ENCODE results near the gene CCDC70. TPM values are rescaled to one million over a fixed set of nuclear protein-coding genes. Genes with fewer than 3 reads are reported as not detected.
A peak's percentile ranks its signal among the peaks of the same experiment; 100 is the strongest.

The CCDC70 gene
- total RNA-seq, 6 donors from 2014 or later, result not detected

GRCh38 chr13:51912511-51913225 is 50.9 kb downstream of the CCDC70 start:
- Histone ChIP-seq H3K4me3 (no peak overlapping the region), H3K27me3 (no peaks in the 10 kb centered on the region), H3K27ac (no peak overlapping the region), H3K9me3 (no peaks in the 10 kb centered on the region), H3K36me3 (no peaks in the 10 kb centered on the region), H3K4me1 (no peaks in the 10 kb centered on the region)
- ATAC-seq (ENCODE audit: low FRiP score in 2 of 2) (peak in 1 of 2 donors; percentile 46), DNase-seq (no peak)
- 63 to 67% methylated on average over 11 of the region's 11 CpGs for whole genome bisulfite sequencing, 2 donors
- no peak for TF ChIP-seq POLR2AphosphoS5 (IDR thresholded peaks at IDR 0.05)
- TF ChIP-seq CTCF (IDR thresholded peaks at IDR 0.05), result no peak
- TF ChIP-seq POLR2A (IDR thresholded peaks at IDR 0.05), result no peak
- TF ChIP-seq EP300 (IDR thresholded peaks at IDR 0.05), result no peak

- Histone ChIP-seq H3K4me3 (no peak overlapping the region), H3K36me3 (no peaks in the 10 kb centered on the region), H3K27ac (no peak overlapping the region), H3K9me3 (no peaks in the 10 kb centered on the region), H3K27me3 (no peaks in the 10 kb centered on the region), H3K4me1 (no peaks in the 10 kb centered on the region)
- ATAC-seq (ENCODE audit: low FRiP score in 2 of 2) (no peak), DNase-seq (no peak)
- 62 to 81% methylated on average over 3 to 4 of the region's 4 CpGs for WGBS, 2 donors
- TF ChIP-seq CTCF (IDR thresholded peaks at IDR 0.05) (no peak), POLR2AphosphoS5 (IDR thresholded peaks at IDR 0.05) (no peak), POLR2A (IDR thresholded peaks at IDR 0.05) (no peak), EP300 (IDR thresholded peaks at IDR 0.05) (no peak)
Observed at GRCh38 chr13:51913421-51914136, 51.8 kb downstream of the CCDC70 start.

DNA sequence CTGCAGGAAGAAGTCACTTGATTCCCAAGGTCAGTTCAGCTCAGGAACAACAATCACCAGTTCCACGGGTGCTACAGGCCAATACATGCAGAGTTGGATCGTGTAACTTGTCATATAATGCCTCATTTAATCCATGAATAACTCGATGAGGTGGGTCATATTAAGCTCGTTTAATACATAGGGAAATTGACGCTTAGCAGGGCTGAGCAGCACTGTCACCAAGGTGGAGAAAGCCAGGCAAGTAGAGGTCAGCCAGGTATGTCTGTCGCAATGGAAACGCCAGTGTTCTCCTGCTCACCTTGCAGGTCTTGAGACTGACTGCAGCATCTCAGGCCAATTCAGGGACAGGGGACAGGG is 52.3 kb downstream of the CCDC70 start:
- no peak overlapping the region for H3K4me3 ChIP-seq
- 82 to 90% methylated on average over 7 of the region's 7 CpGs for WGBS, 2 donors
- H3K27ac ChIP-seq, result no peak overlapping the region
- no peak for TF ChIP-seq POLR2A (IDR thresholded peaks at IDR 0.05)
- H3K4me1 ChIP-seq, result no peaks in the 10 kb centered on the region
- no peaks in the 10 kb centered on the region for H3K36me3 ChIP-seq
- no peaks in the 10 kb centered on the region for H3K27me3 ChIP-seq
- no peaks in the 10 kb centered on the region for H3K9me3 ChIP-seq
- no peak for DNase-seq
- ATAC-seq (ENCODE audit: low FRiP score in 2 of 2), result no peak

Other genes with a start within 250 kb of the CCDC70 start
- 10 to 100 TPM; 11.7 to 19.1 (median 17.6) TPM for gene DHRS12, start 57.8 kb upstream of the CCDC70 start, total RNA-seq
- under 1 TPM in 3 of 6 donors, not detected in 3; 0.13 to 0.44 (median 0.17) TPM for gene TMEM272, start 16.8 kb upstream of the CCDC70 start, total RNA-seq
- 10 to 100 TPM in 1 of 6 donors, 1 to 10 TPM in 5; 3.5 to 27.2 (median 5.9) TPM for gene ATP7B, start 149.5 kb downstream of the CCDC70 start, total RNA-seq
- 10 to 100 TPM; 10.5 to 34.4 (median 22.7) TPM for gene ALG11, start 150.4 kb downstream of the CCDC70 start, total RNA-seq
- gene UTP14C, start 162.7 kb downstream of the CCDC70 start, total RNA-seq, result 10 to 100 TPM in 5 of 6 donors, 1 to 10 TPM in 1; 8.9 to 26.7 (median 17.4) TPM